ENCODE data around the gene KMT2D. TPM values are rescaled to one million over a fixed set of nuclear protein-coding genes. Genes with fewer than 3 reads are reported as not detected.
"Not testable (repeated sequence)": the region's sequence is repeated elsewhere in the genome, so short reads cannot be mapped to it uniquely, and the experiment has no call there.

KMT2D gene
- total RNA-seq, 1 experiment from 2014 or later: 30.1 TPM

- no peaks in the 10 kb centered on the region for H3K4me1 ChIP-seq
- no peak overlapping the region for H3K4me3 ChIP-seq
- H3K27ac ChIP-seq: no peak overlapping the region
- no peak for DNase-seq
- no peaks in the 10 kb centered on the region for H3K36me3 ChIP-seq
- H3K9me3 ChIP-seq (replicated peaks): no peaks in the 10 kb centered on the region
- H3K27me3 ChIP-seq: no peaks in the 10 kb centered on the region
Measured at GRCh38 chr12:49064767-49065152, 4.2 kb upstream of the KMT2D start.

GRCh38 chr12:49061916-49062315, 1.3 kb upstream of the KMT2D start:
- H3K36me3 ChIP-seq: not testable (repeated sequence)

GRCh38 chr12:49061157-49061650, 610 bp upstream of the KMT2D start:
- H3K4me1 ChIP-seq: peaks cover 22% of the 10 kb centered on the region
- no peaks in the 10 kb centered on the region for H3K27me3 ChIP-seq
- DNase-seq: no peak
- no peaks in the 10 kb centered on the region for H3K36me3 ChIP-seq
- H3K9me3 ChIP-seq (replicated peaks): no peaks in the 10 kb centered on the region
- peak overlapping the region; percentile 94 for H3K27ac ChIP-seq
- peak overlapping the region; percentile 95 for H3K4me3 ChIP-seq

More at GRCh38 chr12:49061916-49062315, 1.3 kb upstream of the KMT2D start:
- not testable (repeated sequence) for DNase-seq; H3K9me3 ChIP-seq (replicated peaks); H3K4me3 ChIP-seq; H3K27ac ChIP-seq; H3K27me3 ChIP-seq
- H3K4me1 ChIP-seq: peaks cover 15% of the 10 kb centered on the region

GRCh38 chr12:49059299-49060171, 1.1 kb downstream of the KMT2D start:
- DNase-seq: peak; percentile 41 to 50
- Histone ChIP-seq H3K4me1 (peaks cover 23% of the 10 kb centered on the region), H3K36me3 (peaks cover 13% of the 10 kb centered on the region), H3K9me3 (replicated peaks) (no peaks in the 10 kb centered on the region), H3K27me3 (no peaks in the 10 kb centered on the region), H3K4me3 (peak overlapping the region; percentile 95), H3K27ac (peak overlapping the region; percentile 94; the same call in 1 of the 2 replicates)

GRCh38 chr12:49059045-49059298, 1.6 kb downstream of the KMT2D start:
- no peak for DNase-seq
- Histone ChIP-seq H3K4me3 (peak overlapping the region; percentile 95), H3K27ac (no peak overlapping the region), H3K4me1 (peaks cover 23% of the 10 kb centered on the region), H3K36me3 (peaks cover 19% of the 10 kb centered on the region), H3K9me3 (replicated peaks) (no peaks in the 10 kb centered on the region), H3K27me3 (no peaks in the 10 kb centered on the region)

- H3K36me3 ChIP-seq: peaks cover 24% of the 10 kb centered on the region
- peaks cover 23% of the 10 kb centered on the region for H3K4me1 ChIP-seq
- no peaks in the 10 kb centered on the region for H3K27me3 ChIP-seq
- no peaks in the 10 kb centered on the region for H3K9me3 ChIP-seq (replicated peaks)
- no peak overlapping the region for H3K27ac ChIP-seq
- peak overlapping the region; percentile 95 for H3K4me3 ChIP-seq
- peak in 1 of 2 experiments; percentile 55 for DNase-seq
Measured at GRCh38 chr12:49058366-49059044, 2.1 kb downstream of the KMT2D start.

GRCh38 chr12:49057888-49058287, 2.7 kb downstream of the KMT2D start:
- H3K27me3 ChIP-seq: no peaks in the 10 kb centered on the region
- no peak for DNase-seq
- no peaks in the 10 kb centered on the region for H3K9me3 ChIP-seq (replicated peaks)
- no peak overlapping the region for H3K27ac ChIP-seq
- H3K4me1 ChIP-seq: peaks cover 23% of the 10 kb centered on the region
- peaks cover 29% of the 10 kb centered on the region for H3K36me3 ChIP-seq
- H3K4me3 ChIP-seq: peak overlapping the region; percentile 95

- peaks cover 45% of the 10 kb centered on the region for H3K36me3 ChIP-seq
- peaks cover 23% of the 10 kb centered on the region for H3K4me1 ChIP-seq
- H3K27me3 ChIP-seq: no peaks in the 10 kb centered on the region
- H3K27ac ChIP-seq: no peak overlapping the region
- H3K9me3 ChIP-seq (replicated peaks): no peaks in the 10 kb centered on the region
- DNase-seq: peak; percentile 54 to 67
- no peak overlapping the region for H3K4me3 ChIP-seq
Measured at GRCh38 chr12:49055978-49056754, 4.4 kb downstream of the KMT2D start.

GRCh38 chr12:49055092-49055491, 5.5 kb downstream of the KMT2D start:
- peaks cover 23% of the 10 kb centered on the region for H3K4me1 ChIP-seq
- H3K36me3 ChIP-seq: peaks cover 56% of the 10 kb centered on the region
- H3K4me3 ChIP-seq: no peak overlapping the region
- DNase-seq: no peak
- H3K9me3 ChIP-seq (replicated peaks): no peaks in the 10 kb centered on the region
- no peaks in the 10 kb centered on the region for H3K27me3 ChIP-seq
- no peak overlapping the region for H3K27ac ChIP-seq

GRCh38 chr12:49054524-49054923, 6.1 kb downstream of the KMT2D start:
- DNase-seq: no peak
- H3K4me1 ChIP-seq: peaks cover 23% of the 10 kb centered on the region
- no peaks in the 10 kb centered on the region for H3K9me3 ChIP-seq (replicated peaks)
- no peak overlapping the region for H3K27ac ChIP-seq
- H3K36me3 ChIP-seq: peaks cover 61% of the 10 kb centered on the region
- no peak overlapping the region for H3K4me3 ChIP-seq
- H3K27me3 ChIP-seq: no peaks in the 10 kb centered on the region

GRCh38 chr12:49054096-49054495, 6.5 kb downstream of the KMT2D start:
- Histone ChIP-seq H3K4me1 (peaks cover 23% of the 10 kb centered on the region), H3K4me3 (no peak overlapping the region), H3K27me3 (no peaks in the 10 kb centered on the region), H3K27ac (no peak overlapping the region), H3K9me3 (replicated peaks) (no peaks in the 10 kb centered on the region), H3K36me3 (peaks cover 66% of the 10 kb centered on the region)
- no peak for DNase-seq

GRCh38 chr12:49052451-49053208, 8.0 kb downstream of the KMT2D start:
- Histone ChIP-seq H3K36me3 (peaks cover 80% of the 10 kb centered on the region), H3K4me1 (peaks cover 15% of the 10 kb centered on the region), H3K9me3 (replicated peaks) (no peaks in the 10 kb centered on the region), H3K27ac (no peak overlapping the region), H3K27me3 (no peaks in the 10 kb centered on the region), H3K4me3 (no peak overlapping the region)
- no peak for DNase-seq

GRCh38 chr12:49051777-49052438, 8.7 kb downstream of the KMT2D start:
- H3K27ac ChIP-seq: no peak overlapping the region
- DNase-seq: no peak
- H3K9me3 ChIP-seq (replicated peaks): no peaks in the 10 kb centered on the region
- peaks cover 85% of the 10 kb centered on the region for H3K36me3 ChIP-seq
- H3K27me3 ChIP-seq: no peaks in the 10 kb centered on the region
- H3K4me1 ChIP-seq: peaks cover 8% of the 10 kb centered on the region; the same call in 1 of the 2 replicates
- no peak overlapping the region for H3K4me3 ChIP-seq

GRCh38 chr12:49051373-49051764, 9.2 kb downstream of the KMT2D start:
- Histone ChIP-seq H3K9me3 (replicated peaks) (no peaks in the 10 kb centered on the region), H3K4me3 (no peak overlapping the region), H3K27me3 (no peaks in the 10 kb centered on the region), H3K36me3 (peaks cover 91% of the 10 kb centered on the region), H3K27ac (no peak overlapping the region), H3K4me1 (0 out of 2 replicates have a peak, but pooled peaks cover 2% of the 10 kb centered on the region)
- no peak for DNase-seq
